Hippocampal formation (tissue), 2 donors: ENCODE measurements around the gene KRT9.
"Not testable (repeated sequence)": the region's sequence is repeated elsewhere in the genome, so short reads cannot be mapped to it uniquely, and the experiment has no call there.

Experiments used
- DNase-seq, 2 donors: peaks; one replicate each; lab custom pipeline; 2025; lab: John Stamatoyannopoulos, UW

Gene KRT9

DNA sequence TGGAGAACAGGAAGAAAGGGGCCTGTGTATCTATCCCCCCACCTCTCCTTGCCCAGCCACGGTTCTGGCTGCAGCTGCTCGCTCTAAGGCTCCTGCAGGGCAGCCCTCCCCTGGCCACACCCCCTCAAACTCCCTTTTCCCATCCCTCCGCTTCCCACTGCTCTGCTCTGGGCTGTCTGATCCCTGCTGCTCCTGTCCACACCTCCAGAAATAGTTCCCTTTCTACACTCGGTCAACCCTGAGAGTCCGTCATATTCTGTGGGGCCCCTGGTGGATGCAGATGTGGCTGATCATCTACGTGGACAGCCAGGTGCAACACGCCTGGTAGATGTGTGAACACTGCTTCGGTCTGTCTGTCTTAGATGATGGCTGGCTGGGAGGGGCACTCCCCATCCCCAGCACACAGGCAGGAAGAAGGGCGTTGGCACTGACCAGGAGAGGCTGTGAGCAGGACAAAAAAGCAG lies 24.4 kb downstream of the KRT9 start:
- no peak for DNase-seq

DNA sequence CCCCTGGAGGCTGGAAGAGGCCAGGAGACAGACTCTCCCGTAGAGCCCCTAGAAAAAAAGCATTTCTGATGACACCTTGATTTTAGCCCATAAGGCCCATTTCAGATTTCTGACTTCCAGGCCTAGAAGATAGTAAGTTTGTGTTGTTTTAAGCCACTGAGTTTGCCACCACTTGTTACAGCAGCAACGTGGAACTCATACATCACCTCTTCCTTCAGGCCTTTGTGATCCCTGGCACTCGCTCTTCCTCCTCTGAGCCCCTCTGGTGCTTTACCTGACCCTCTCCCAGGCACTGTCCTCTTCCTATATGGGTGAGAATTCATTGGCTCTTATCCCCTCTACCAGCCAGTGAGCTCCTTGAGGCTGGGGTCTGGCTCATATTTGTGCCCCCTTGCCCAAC lies 25.0 kb downstream of the KRT9 start:
- no peak for DNase-seq

DNA sequence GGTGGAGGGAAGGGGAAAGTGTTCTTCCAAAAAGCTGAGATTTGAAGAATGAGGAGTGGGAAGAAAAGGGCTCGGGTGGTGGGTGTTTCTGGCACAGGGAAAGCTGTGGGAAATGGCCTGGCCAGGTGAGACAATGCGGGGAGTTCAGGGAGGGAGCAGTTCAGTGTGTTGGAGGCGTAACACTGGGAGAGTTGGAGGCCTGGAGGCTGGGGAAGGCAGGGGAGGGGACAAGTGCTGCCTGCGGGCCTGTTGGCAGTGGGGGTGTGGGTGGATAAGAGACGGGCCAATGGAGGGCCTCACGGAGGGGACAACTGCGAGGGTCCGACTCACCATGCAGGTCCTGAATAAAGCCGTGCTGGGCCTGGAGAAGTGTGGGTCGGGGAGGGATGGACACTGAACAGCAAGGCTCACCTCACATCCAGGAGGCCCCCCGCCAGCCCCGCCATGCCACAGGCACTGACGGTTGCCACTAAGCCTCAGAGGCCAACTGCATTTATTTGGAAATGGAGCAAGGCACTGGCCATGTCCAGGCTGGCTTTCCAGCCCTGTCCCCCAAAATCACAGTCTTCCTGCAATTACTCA lies 25.9 kb downstream of the KRT9 start:
- no peak for DNase-seq

DNA sequence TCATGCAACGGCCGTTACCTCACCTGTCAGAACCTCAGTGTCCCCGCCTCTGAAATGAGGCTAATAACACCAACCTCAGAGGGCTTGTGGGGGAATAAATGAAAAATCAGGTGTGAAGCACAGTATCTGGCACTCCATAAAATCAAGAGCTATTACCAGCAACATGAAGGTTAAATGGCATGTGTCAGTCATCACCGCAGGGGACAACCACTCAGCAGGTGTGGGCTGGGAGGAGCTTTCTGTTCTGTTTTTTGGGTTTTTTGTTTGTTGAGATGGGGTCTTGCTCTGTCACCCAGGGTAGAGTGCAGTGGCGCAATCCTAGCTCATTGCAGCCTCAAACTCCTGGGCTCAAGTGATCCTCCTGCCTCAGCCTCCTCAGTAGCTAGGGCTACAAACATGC lies 26.9 kb downstream of the KRT9 start:
- DNase-seq = no peak

DNA sequence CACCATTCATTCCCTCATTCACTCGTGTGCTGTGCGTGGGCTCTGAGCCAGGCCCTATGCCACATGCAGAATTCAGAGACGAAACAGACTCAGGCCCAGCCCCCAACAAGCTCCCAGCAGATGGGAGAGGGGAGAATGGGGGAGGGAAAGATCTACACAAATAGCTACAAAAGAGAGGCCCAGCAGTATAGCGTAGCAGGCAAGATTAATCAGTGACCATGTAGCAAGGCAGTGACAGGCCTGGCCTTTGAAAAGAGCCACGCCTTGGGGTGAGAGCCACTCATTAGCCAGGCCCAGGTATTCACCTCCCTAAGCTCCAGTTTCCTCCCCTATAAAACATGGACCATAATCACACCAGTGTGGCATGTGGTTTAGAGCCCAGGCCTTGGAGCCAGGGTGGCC lies 27.4 kb downstream of the KRT9 start:
- DNase-seq = no peak

DNA sequence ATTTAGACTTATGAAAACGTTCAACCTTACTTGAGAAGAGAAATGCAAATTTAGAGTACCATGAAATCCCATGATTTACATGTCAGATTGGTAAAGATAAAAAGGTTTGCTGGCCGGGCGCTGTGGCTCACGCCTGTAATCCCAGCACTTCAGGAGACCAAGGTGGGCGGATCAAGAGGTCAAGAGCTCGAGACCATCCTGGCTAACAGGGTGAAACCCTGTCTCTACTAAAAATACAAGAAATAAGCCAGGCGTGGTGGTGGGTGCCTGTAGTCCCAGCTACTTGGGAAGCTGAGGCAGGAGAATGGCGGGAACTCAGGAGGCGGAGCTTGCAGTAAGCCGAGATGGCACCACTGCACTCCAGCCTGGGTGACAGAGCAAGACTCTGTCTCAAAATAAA lies 29.1 kb downstream of the KRT9 start:
- DNase-seq = not testable (repeated sequence)

DNA sequence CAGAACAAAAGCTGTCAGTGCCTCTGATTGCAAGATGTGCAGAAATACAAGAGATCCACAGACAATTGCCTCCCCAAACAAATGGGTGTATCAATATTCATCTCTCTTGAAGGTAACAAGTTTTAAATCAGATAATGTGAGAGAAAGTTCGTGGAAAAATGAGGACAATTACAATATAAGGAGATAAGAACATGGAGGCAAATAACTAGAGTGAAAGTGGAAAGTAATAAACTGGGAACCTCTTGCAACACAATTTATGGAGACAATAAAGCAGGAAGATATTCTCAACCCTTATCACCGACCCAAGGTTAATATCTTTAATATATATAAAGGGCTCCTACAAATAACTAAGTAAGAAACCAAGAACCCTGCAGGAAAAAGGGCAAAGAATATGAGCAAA lies 29.5 kb downstream of the KRT9 start:
- no peak for DNase-seq

DNA sequence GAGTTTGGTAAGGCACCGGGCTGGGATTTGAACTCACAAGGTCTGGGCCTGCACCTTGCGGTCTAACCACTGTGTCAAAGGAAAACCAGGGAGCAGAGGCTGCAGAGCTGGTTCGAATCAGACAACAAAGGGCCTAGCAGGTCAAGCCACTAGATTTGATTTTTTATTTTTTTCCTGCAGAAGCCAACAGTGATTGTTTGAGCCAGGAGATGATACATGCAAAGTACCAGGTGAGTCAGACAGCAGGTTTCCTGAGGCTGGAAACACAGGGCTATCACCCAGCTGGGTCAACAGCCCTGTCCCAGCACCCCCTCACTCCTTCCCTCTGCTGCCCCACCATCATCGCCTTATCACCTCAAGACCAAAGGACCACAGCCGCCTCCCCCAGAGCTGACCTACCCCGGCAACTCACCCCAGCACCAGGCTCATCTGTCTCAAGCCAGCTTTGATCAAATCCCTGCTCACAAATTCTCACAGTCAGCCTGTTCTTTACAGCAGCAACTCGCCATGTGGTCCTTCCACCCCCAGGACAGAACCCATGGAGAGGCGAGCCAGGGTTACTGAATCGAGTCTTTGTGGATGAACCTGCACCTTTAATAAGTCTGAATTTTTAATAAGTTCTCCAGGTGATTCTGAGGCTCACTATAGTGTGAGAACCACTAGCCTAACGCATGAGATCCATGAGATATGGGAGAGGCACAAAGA lies 30.8 kb downstream of the KRT9 start:
- no peak for DNase-seq

DNA sequence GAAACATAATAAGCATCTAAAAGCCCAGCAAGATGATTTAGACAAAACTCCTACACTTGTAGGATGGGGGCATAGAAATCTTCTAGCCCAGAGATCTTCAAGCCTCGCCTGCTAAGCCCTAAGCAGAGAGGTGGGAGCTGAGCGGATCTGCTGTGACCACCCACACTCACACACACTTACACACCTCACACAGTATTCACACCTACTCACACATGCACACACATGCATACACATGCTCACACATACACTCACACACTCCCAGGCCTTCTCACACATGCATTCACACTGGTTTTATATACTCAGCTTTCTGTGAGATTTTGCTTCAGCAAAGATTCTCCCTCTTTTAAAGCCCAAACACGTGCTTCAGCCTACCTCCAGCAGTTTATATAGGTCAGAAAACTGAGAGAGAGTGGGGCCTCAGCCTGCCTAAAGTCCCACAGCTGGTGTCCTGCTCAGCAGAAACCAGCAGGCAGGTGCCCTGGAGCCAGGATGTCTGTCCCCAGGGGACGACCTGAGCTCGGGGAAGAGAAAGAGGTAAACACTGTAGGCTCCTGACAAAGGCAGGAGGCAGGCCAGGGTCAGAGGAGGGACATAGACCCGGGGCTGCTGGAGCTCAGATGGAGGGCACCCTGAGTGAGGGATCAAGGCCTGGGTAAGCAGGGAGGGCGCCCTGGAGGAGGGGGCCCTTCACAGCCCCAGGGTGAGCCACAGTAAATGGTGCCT lies 31.7 kb downstream of the KRT9 start:
- DNase-seq = no peak

DNA sequence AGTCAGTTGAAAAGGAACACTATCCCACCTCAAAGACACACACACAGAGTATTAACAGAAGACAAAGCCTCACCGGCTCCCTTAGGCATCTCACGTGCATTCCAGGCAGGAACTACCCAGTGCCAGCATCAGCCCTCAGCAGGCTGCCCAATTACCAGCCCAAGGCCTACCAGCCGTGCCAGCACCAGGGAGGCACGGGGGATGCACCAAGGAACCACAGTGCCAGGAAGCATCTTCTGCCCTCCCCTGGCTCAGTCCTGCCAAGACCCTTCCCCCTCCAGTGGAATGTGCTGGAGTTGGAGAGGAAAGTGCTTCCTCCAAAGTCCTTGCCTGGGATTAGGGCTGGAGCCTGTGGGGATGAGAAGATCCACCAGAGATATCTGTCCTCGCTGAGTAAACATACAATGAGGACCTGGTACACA lies 32.8 kb downstream of the KRT9 start:
- DNase-seq = no peak

DNA sequence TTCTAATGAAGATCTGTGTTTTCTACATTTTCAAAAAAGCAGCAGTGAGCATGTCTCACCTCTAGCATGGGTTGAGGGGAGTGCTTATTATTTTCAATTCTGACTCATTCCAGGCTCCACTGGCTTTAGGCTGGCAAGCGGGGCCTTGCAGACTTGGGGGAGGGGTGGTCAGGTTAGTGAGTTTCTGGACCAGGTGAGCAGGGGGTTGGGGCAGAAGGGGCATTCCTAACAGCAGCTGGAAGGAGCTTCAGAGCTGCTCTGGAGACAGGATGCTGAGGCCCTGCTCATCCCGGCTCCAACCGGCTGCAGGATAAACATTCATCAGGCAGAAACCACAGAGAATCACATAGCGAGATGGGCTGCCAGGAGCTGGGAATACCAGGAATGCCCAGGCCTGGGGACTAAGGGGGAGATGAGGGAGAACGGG lies 33.3 kb downstream of the KRT9 start:
- DNase-seq = no peak

DNA sequence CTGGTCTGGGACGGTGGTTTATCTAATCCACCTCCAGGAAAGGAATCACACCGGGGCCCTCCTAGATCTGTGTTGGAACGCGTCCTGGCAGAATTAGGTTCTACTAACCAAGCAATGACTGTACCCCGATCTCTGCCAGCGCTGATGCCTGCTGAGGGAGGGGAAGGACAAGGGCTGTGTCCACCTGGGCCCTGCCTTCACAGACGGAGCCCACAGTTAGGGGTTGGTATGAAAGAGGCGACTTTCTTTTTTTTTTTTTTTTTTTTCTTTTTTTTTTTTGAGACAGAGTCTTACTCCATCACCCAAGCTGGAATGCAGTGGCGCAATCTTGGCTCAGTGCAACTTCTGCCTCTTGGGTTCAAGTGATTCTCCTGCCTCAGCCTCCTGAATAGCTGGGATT lies 33.9 kb downstream of the KRT9 start:
- no peak for DNase-seq

DNA sequence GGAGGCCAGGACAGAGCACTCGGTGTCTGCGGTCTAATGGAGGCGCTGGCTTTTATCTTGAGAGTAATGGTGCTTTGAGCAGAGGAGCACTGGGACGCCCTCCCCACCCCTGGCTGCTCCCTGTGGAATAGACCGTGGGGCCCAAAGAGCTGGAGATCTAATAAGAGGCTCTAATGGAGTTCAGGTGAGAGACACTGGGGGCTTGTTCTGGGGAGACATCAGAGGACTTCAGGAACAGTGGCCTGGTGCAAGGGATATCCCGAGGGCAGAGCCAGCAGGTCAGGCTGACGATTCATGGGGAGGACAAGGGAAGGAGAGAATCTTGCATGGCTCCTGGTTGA lies 34.3 kb downstream of the KRT9 start:
- DNase-seq = no peak

DNA sequence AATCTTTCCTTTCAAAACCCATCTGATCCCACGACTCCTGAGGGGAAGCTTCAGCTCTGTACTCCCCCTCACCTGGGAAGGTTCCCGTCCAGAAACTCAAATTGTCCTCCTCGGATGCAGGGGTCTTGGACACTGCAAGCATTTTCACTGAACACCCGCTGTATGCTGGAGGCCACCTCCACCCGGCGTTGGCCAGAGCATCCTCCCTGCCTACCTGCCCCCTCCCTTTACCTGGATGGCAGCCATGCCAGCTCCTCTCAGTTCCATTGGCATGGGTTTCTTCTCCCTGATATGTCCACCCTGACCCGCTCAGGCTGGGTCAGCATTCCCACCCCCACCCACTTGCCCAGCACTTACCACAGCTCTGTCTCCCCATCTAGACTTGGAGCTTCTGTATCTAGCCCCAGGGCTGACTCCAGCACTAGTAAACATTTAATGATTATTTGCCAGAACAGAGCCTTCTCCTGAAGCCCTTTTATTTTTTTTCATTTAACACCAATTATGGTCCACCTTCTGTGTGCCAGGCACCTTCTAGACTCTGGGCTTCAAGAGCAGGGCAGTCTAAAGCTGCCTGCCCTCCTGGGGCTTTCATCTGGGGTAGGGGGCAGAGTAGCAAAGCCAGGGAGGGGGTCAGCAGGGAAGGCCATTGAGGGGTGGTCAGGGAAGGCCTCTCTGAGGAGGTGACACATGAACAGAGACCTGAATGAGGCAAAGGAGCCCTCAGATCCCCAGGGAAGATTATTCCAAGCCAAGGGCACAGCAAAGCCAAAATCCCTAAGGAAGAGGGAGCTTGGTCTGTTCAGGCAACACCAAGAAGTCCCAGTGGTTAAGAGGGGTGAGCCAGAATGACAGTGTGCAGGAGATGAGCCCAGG lies 34.9 kb downstream of the KRT9 start:
- no peak for DNase-seq

DNA sequence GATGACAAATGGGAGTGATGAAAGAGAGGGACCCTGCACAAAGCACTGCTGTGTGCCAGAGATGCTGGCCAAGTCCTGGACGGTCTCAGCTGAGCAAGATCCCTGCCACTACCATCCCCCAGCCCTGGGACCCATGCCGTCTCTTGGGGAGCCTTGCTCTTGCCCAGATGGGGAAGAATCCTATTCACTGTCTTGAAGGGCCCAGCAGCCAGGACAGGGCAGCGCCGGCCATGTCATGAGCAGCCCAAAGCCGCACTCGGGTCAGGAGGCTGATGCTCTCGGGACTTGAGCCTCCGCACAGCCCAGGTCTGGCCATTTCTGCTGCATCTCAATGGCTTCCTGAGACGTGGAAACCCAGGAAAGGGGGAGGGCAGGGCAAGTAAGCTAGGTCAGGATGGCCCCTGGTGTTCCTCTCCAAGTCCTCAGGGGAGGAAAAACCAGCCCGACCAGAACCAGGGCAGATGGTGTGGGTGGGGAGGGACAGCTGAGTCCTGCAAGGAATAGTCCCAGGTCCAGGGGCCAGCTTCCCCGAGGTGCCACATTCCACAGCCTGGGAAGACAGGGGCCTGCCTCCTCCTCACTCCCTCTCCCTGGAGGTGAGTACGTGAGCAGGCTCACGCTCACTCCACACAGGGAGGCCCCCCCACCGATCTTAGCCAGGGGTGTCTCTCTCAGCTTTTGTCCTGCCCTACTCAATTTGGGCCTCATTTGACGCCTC lies 35.9 kb downstream of the KRT9 start:
- DNase-seq = no peak

DNA sequence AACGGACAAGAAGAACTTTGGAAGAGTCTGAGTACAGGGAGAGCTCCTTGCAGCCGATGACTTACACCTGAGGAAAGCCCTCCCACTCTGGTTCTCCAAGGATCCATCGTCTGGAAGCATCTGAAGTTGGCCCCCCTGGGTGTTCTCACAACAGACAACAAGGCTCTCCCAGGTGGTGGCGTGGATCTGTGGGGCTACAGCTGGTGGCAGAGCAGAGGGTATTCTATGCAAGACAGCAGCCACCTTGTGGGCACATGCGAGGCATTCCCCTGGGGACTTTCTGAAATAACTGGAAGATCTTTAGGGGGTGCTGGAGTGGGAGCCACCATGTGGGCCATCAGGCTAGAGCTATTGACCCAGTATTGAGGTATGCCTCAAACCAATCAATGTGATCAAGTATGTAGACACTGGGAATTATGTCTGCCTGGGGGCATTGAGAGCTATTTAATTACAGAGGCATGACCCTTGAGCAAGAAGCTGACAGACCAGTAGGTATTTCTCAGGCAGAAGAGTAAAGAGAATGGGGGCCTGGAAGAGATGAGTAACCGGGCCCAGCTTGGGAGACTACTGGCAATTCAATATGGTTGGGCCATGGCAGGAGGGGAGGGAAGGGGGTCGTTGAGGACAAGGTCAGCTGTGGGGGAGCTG lies 36.8 kb downstream of the KRT9 start:
- DNase-seq = no peak

DNA sequence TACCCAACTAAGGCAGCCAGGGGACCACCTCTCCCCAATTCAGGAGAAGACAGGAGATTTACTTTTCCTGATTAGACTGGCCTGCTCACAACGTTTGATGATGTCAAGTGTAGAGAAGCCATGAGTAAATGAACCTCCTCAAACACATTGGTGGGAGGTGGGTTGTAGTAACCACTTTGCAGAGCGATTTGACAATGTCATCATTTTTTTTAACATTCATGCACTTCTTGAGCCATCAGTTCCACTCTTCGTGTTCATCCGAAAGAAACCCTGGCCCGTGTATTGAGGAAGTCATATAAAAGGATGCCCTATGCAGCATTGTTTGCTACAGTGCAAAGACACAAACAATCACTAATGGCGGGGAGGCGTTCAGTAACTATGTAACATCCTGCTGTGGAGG lies 38.2 kb downstream of the KRT9 start:
- no peak for DNase-seq

DNA sequence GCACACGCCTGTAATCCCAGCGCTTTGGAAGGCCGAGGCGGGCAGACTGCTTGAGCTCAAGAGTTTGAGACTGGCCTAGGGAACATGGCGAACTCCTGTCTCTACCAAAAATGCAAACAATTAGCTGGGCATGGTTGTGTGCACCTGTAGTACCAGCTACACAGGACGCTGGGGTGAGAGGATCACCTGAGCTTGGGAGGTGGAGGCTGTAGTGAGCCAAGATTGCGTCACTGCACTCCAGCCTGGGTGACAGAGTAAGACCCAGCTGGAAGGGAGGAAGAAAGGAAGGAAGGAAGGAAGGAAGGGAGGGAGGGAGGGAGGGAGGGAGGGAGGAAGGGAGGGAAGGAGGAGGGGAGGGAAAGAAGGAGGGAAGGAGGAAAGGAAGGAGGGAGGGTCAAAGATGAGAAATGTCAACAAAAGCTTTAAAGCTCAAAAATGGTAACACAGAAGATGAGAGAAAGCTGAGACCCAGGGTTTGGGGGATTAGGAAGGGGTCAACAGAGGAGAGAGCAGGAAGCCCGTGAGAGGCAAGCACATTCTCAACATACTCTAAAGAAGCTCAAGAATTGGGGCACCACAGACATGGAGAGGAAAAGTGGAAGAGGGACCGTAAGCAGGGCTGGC lies 38.8 kb downstream of the KRT9 start:
- no peak for DNase-seq

DNA sequence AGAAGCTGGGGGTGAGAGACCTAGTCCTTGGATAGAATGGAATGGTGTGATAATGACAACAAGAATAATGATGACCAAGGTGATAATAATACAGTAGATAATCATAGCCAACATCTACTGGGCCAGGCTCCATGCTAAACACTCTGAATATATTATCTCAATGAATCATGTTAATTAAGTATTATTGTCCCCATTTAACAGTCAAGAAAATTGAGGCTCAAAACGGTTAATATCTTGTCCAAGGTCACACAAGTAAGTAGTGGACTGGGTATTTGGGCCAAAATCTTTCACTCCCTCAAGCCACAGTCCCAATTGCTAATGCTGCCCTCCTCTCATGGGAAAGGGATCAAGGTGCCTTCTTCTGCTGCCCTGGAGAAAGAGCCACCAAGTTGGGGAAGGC lies 39.9 kb downstream of the KRT9 start:
- DNase-seq = no peak
